GM12878 (cell line): ENCODE results near the gene PCDH15. TPM values are rescaled to one million over a fixed set of nuclear protein-coding genes. Genes with fewer than 3 reads are reported as not detected.
A peak's percentile ranks its signal among the peaks of the same experiment; 100 is the strongest.

Experiments used
- ATAC-seq: fragments of 200-7000 bp; cut with Tn5 transposase; 3 replicates; pipeline ENCODE4 v1.9.1; 2020; ENCODE audit warnings: mild to moderate bottlenecking, moderate library complexity
- BruUV-seq: library from RNA; stranded (reverse); fragments of 400-500 nt; replicated peaks from 2 replicates; lab custom pipeline; 2021; lab: Mats Ljungman, UMichigan
- CTCF ChIA-PET: fragments of 300-600 bp; sonication (Branson Sonifier 250); formaldehyde crosslinking; extraction: SDS; loops from one replicate; lab custom pipeline; 2021; ENCODE audit warnings: inconsistent platforms; lab: Yijun Ruan, JAX
- POLR2A ChIA-PET: fragments of 350-600 bp; formaldehyde crosslinking; extraction: SDS; loops from one replicate; lab custom pipeline; 2021; ENCODE audit warnings: inconsistent platforms; lab: Charles Lee
- RAD21 ChIA-PET: fragments of 300-600 bp; sonication (Branson Sonifier 250); formaldehyde crosslinking; loops from one replicate; lab custom pipeline; 2023; ENCODE audit warnings: antibody characterized with exemption; ENCODE audit not compliant: unreplicated experiment; lab: Charles Lee
- SMC1A ChIA-PET: fragments of 300-600 bp; sonication (Branson Sonifier 250); formaldehyde crosslinking; loops from one replicate; lab custom pipeline; 2023; ENCODE audit not compliant: unreplicated experiment, uncharacterized antibody; lab: Charles Lee
- DNase-seq: peaks from one replicate; pipeline ENCODE4 v3.0.0-alpha.2; 2011; ENCODE audit warnings: low read depth, low spot score
- FAIRE-seq: peaks from 3 replicates; lab custom pipeline; 2011; peaks lifted over from hg19 to GRCh38; lab: Jason Lieb, UNC
- H2AFZ ChIP-seq: 2 replicates; pipeline ENCODE4 v1.6.0; 2011; ENCODE audit warnings: low read depth, low read length, control low read depth; ENCODE audit not compliant: control insufficient read depth
- H3K27ac ChIP-seq: 2 replicates; pipeline ENCODE4 v1.5.1; 2011; ENCODE audit warnings: control low read depth; ENCODE audit not compliant: control insufficient read depth, insufficient read depth
- H3K27me3 ChIP-seq, 2 experiments: replicated peaks in 1 of 2; 2 replicates each; pipeline versions ENCODE4 v1.6.0 to v1.6.1; 2011; ENCODE audit warnings: low read length in 1 of 2; ENCODE audit not compliant: control insufficient read depth in 2 of 2, insufficient read depth in 2 of 2
- H3K36me3 ChIP-seq, 2 experiments: 2 replicates each; pipeline ENCODE4 v1.5.1; 2011; ENCODE audit warnings: low read length in 1 of 2; ENCODE audit not compliant: control insufficient read depth in 2 of 2, insufficient read depth in 2 of 2
- H3K4me1 ChIP-seq: 2 replicates; pipeline ENCODE4 v1.6.1; 2011; ENCODE audit warnings: mild to moderate bottlenecking, low read length, moderate library complexity, mixed read lengths; ENCODE audit not compliant: control insufficient read depth, insufficient read depth
- H3K4me2 ChIP-seq: 2 replicates; pipeline ENCODE4 v1.6.0; 2011; ENCODE audit warnings: control low read depth; ENCODE audit not compliant: control insufficient read depth, insufficient read depth
- H3K4me3 ChIP-seq: fragments of 200-600 bp; sonication (generic); 2 replicates; pipeline ENCODE4 v1.5.1; 2016
- H3K79me2 ChIP-seq: 2 replicates; pipeline ENCODE4 v1.6.0; 2011; ENCODE audit warnings: low read length; ENCODE audit not compliant: control insufficient read depth, insufficient read depth
- H3K9ac ChIP-seq: 2 replicates; pipeline ENCODE4 v1.8.0; 2011; ENCODE audit warnings: low read length, control low read depth, mixed read lengths; ENCODE audit not compliant: control insufficient read depth, insufficient read depth
- H3K9me3 ChIP-seq: replicated peaks from 3 replicates; pipeline ENCODE4 v1.5.1; 2011; ENCODE audit warnings: mild to moderate bottlenecking, low read length; ENCODE audit not compliant: control insufficient read depth, insufficient read depth
- H4K20me1 ChIP-seq: 2 replicates; pipeline ENCODE4 v1.6.0; 2011; ENCODE audit not compliant: control insufficient read depth, insufficient read depth
- BCL11A ChIP-seq: IDR thresholded peaks from 2 replicates; pipeline ENCODE4 v1.6.1; 2011; ENCODE audit warnings: low read depth, low read length
- BCL3 ChIP-seq: IDR thresholded peaks from 2 replicates; pipeline ENCODE4 v1.6.1; 2011; ENCODE audit warnings: borderline replicate concordance, low read depth, mild to moderate bottlenecking, moderate library complexity, low read length; ENCODE audit not compliant: insufficient read depth, poor library complexity, severe bottlenecking
- BMI1 ChIP-seq: fragments of 450-650 bp; IDR thresholded peaks from 2 replicates; pipeline ENCODE4 v1.6.1; 2016; ENCODE audit warnings: mild to moderate bottlenecking, moderate library complexity, borderline replicate concordance
- CBFB ChIP-seq: IDR thresholded peaks from 2 replicates; pipeline ENCODE4 v1.6.1; 2016; ENCODE audit warnings: antibody characterized with exemption, low read depth
- E4F1 ChIP-seq: fragments of 450-650 bp; IDR thresholded peaks from 2 replicates; pipeline ENCODE4 v1.6.1; 2018; ENCODE audit warnings: borderline replicate concordance, mild to moderate bottlenecking; ENCODE audit not compliant: partially characterized antibody
- EZH2 ChIP-seq: IDR thresholded peaks from 2 replicates; pipeline ENCODE4 v1.6.1; 2012; ENCODE audit warnings: low read depth, mild to moderate bottlenecking, control low read depth, inconsistent platforms, low read length, borderline replicate concordance; ENCODE audit not compliant: control insufficient read depth
- FOS ChIP-seq: IDR thresholded peaks from 3 replicates; pipeline ENCODE4 v1.6.1; 2011; ENCODE audit warnings: borderline replicate concordance; ENCODE audit not compliant: insufficient read length; ENCODE audit errors: extremely low read depth
- HDAC2 ChIP-seq: fragments of 200-600 bp; sonication (generic); IDR thresholded peaks from 2 replicates; pipeline ENCODE4 v1.6.1; 2017
- IRF3 ChIP-seq: fragments of 450-650 bp; IDR thresholded peaks from 2 replicates; pipeline ENCODE4 v1.6.1; 2014; ENCODE audit warnings: mild to moderate bottlenecking
- JUND ChIP-seq: IDR thresholded peaks from 2 replicates; pipeline ENCODE4 v1.6.1; 2012; ENCODE audit warnings: low read depth, mild to moderate bottlenecking, low read length, improper control_type of control experiment, moderate library complexity
- MAX ChIP-seq: IDR thresholded peaks from 2 replicates; pipeline ENCODE4 v1.6.1; 2012; ENCODE audit warnings: low read depth, low read length, improper control_type of control experiment
- PKNOX1 ChIP-seq: fragments of 450-650 bp; IDR thresholded peaks from 2 replicates; pipeline ENCODE4 v1.6.1; 2016; ENCODE audit warnings: mild to moderate bottlenecking
- RCOR1 ChIP-seq: conservative IDR thresholded peaks from 2 replicates; pipeline ENCODE4 v1.6.1; 2012; ENCODE audit warnings: low read depth, low read length, improper control_type of control experiment
- RELA ChIP-seq: fragments of 450-650 bp; IDR thresholded peaks from 2 replicates; pipeline ENCODE4 v1.8.0; 2014; ENCODE audit warnings: borderline replicate concordance; ENCODE audit not compliant: partially characterized antibody
- SPI1 ChIP-seq: IDR thresholded peaks from 2 replicates; pipeline ENCODE4 v1.6.1; 2011; ENCODE audit warnings: low read depth, mild to moderate bottlenecking, low read length, moderate library complexity, borderline replicate concordance; ENCODE audit not compliant: insufficient read depth
- SREBF2 ChIP-seq: IDR thresholded peaks from 2 replicates; pipeline ENCODE4 v1.6.1; 2012; ENCODE audit warnings: mild to moderate bottlenecking, low read length
- SRF ChIP-seq, 2 experiments: IDR thresholded peaks; 2 replicates each; pipeline ENCODE4 v1.6.1; 2011; ENCODE audit warnings: low read depth in 2 of 2, low read length in 2 of 2, mild to moderate bottlenecking in 1 of 2, moderate library complexity in 1 of 2
- STAT3 ChIP-seq: IDR thresholded peaks from 2 replicates; pipeline ENCODE4 v1.6.1; 2011; ENCODE audit warnings: low read depth, low read length, improper control_type of control experiment
- ZNF217 ChIP-seq: fragments of 450-650 bp; IDR thresholded peaks from 2 replicates; pipeline ENCODE4 v1.6.1; 2017; ENCODE audit warnings: antibody characterized with exemption, mild to moderate bottlenecking
- whole genome bisulfite sequencing: methylation state at CpG from one replicate; pipeline ENCODE4 v1.1.6; 2016; ENCODE audit warnings: low lambda C conversion rate; ENCODE audit not compliant: insufficient replicate concordance, insufficient coverage; ENCODE audit errors: missing lambda C conversion rate; 5-methylcytosine and 5-hydroxymethylcytosine counted together
- in situ Hi-C: fragments of 300-500 bp; cut with MboI; formaldehyde crosslinking; loops from 9 replicates; pipeline ENCODE4 v1.14.3; 2018; ENCODE audit warnings: mixed read lengths
- intact Hi-C: fragments of 100-400 bp; cut with micrococcal nuclease; formaldehyde crosslinking; loops from one replicate; pipeline ENCODE4 v1.14.2; 2022; ENCODE audit not compliant: unreplicated experiment
- polyA plus RNA-seq, 11 experiments: library from polyadenylated mRNA; depleted of rRNA in 4 of 11; unstranded in 6 of 11; stranded (reverse) in 5 of 11; fragments of >200 nt; fragmentation: Nextera tagmentation in 4 of 11; fragmentation: Illumina TruSeq in 1 of 11; extraction: Ambion mirVana in 4 of 11; extraction: Trizol in 1 of 11; gene quantifications; 1 replicate in 1 of 11; 2 replicates in 10 of 11; pipeline versions ENCODE4 v1.2.1 to v1.2.3, GENCODE V29; 2011 to 2016; ENCODE audit warnings: inconsistent platforms in 2 of 11, missing spikeins in 2 of 11, low read depth in 1 of 11
- total RNA-seq, 4 experiments: library from RNA; depleted of rRNA in 3 of 4; stranded (reverse); fragments of >200 nt in 3 of 4; fragmentation: Illumina TruSeq in 1 of 4; extraction: Trizol in 1 of 4; gene quantifications; 2 replicates each; pipeline versions ENCODE4 v1.2.1 to v1.2.3, GENCODE V29; 2013 to 2021

PCDH15 gene
- total and polyA plus RNA-seq, 10 of the 15 experiments (the other 5 are each of a cell fraction or from before 2014, with no cell fraction given): 0.03 to 0.52 (median 0.07) TPM; not detected in 6

GRCh38 chr10:54137396-54137795 is 663.6 kb downstream of the PCDH15 start:
- Histone ChIP-seq H3K4me1 (no peaks in the 10 kb centered on the region), H3K36me3 (no peaks in the 10 kb centered on the region), H3K27me3 (no peaks in the 10 kb centered on the region), H3K79me2 (no peaks in the 10 kb centered on the region), H3K9me3 (no peaks in the 10 kb centered on the region; the same call in 2 of the 3 replicates), H3K9ac (no peak overlapping the region), H3K4me2 (no peak overlapping the region), H2AFZ (no peak overlapping the region), H3K27ac (no peak overlapping the region), H3K4me3 (no peak overlapping the region), H4K20me1 (no peaks in the 10 kb centered on the region)
- ChIA-PET CTCF (interaction anchor here (2.1 kb wide), 1 partner anchor 9 kb away, joined by 9 read pairs; no protein-coding TSS in a partner anchor), POLR2A (no interaction called here), SMC1A (interaction anchor here (0.9 to 2.1 kb wide), 6 partner anchors 10 to 80 kb away, joined by 3 to 9 read pairs (median 4); no protein-coding TSS in a partner anchor), RAD21 (interaction anchor here (0.6 kb wide), 1 partner anchor 27 kb away, joined by 3 read pairs; no protein-coding TSS in a partner anchor)
- DNase-seq (no peak), FAIRE-seq (no peak), ATAC-seq (peak; percentile 83)
- BruUV-seq: no TSS peak
- intact Hi-C loops (loop anchor here (10.0 kb wide), 2 partner anchors 57 to 267 kb away; no protein-coding TSS in a partner anchor), in situ Hi-C loops (no loop called here)
- 16% methylated on average over 2 of the region's 2 CpGs for WGBS
- TF ChIP-seq RCOR1: no peak
- no peak for TF ChIP-seq BMI1
- no peak for TF ChIP-seq E4F1
- TF ChIP-seq SRF (IDR thresholded peaks at IDR 0.05; ENCODE audit: low read depth in 2 of 2, low read length in 2 of 2): peak in 1 of 2 experiments; percentile 73; a peak in 2 of 4 replicates
- TF ChIP-seq IRF3: no peak
- no peak for TF ChIP-seq MAX
- TF ChIP-seq STAT3: no peak
- TF ChIP-seq HDAC2: no peak
- TF ChIP-seq SREBF2: no peak
- TF ChIP-seq FOS: no peak
- no peak for TF ChIP-seq BCL3
- peak; percentile 78 for TF ChIP-seq PKNOX1
- TF ChIP-seq EZH2: no peak
- TF ChIP-seq BCL11A: no peak
- TF ChIP-seq SPI1: peak; percentile 26; the same call in 1 of the 2 replicates
- no peak for TF ChIP-seq JUND
- no peak for TF ChIP-seq CBFB
- TF ChIP-seq ZNF217: no peak
- no peak for TF ChIP-seq RELA
